HepG2 (cell line): ENCODE data around the gene CPM. TPM values are rescaled to one million over a fixed set of nuclear protein-coding genes. Genes with fewer than 3 reads are reported as not detected.

ENCODE experiments used
- ATF7-NPFF ChIP-seq: sonication (generic); formaldehyde crosslinking; IDR thresholded peaks from 2 replicates; pipeline ENCODE4 v1.8.1; 2023; ENCODE audit warnings: mild to moderate bottlenecking, low read depth, missing genetic modification reagents, moderate library complexity
- CHD2 ChIP-seq: IDR thresholded peaks from 2 replicates; pipeline ENCODE4 v1.6.1; 2011; ENCODE audit warnings: low read depth, low read length, improper control_type of control experiment
- DR1 ChIP-seq: sonication (generic); formaldehyde crosslinking; IDR thresholded peaks from 2 replicates; pipeline ENCODE4 v1.8.0; 2021; ENCODE audit warnings: mild to moderate bottlenecking, missing genetic modification reagents, inconsistent platforms
- EHMT2 ChIP-seq: fragments of 200-600 bp; sonication (generic); IDR thresholded peaks from 2 replicates; pipeline ENCODE4 v1.7.0; 2017; ENCODE audit warnings: antibody characterized with exemption, low read depth, low read length, borderline replicate concordance
- ELF3 ChIP-seq: IDR thresholded peaks from 2 replicates; pipeline ENCODE4 v1.6.1; 2016; ENCODE audit warnings: missing genetic modification reagents, missing compliant biosample characterization
- ERF ChIP-seq: IDR thresholded peaks from 2 replicates; pipeline ENCODE4 v1.6.1; 2018; ENCODE audit warnings: missing biosample characterization, missing genetic modification reagents
- HMG20A ChIP-seq: IDR thresholded peaks from 2 replicates; pipeline ENCODE4 v1.6.1; 2016; ENCODE audit warnings: borderline replicate concordance
- KDM5A ChIP-seq: fragments of 200-600 bp; sonication (generic); IDR thresholded peaks from 2 replicates; pipeline ENCODE4 v1.7.0; 2018; ENCODE audit warnings: antibody characterized with exemption, mild to moderate bottlenecking, low read length, borderline replicate concordance
- KMT2A ChIP-seq: sonication (generic); formaldehyde crosslinking; IDR thresholded peaks from 2 replicates; pipeline ENCODE4 v1.4.0; 2020; ENCODE audit warnings: missing genetic modification reagents
- PLRG1 ChIP-seq: fragments of 450-650 bp; conservative IDR thresholded peaks from 2 replicates; pipeline ENCODE4 v1.6.1; 2016
- RAD51 ChIP-seq: fragments of 450-650 bp; IDR thresholded peaks from 2 replicates; pipeline ENCODE4 v1.6.1; 2016; ENCODE audit warnings: borderline replicate concordance
- RARG ChIP-seq: sonication (generic); formaldehyde crosslinking; IDR thresholded peaks from 2 replicates; pipeline ENCODE4 v1.4.0; 2020; ENCODE audit warnings: low read depth, mild to moderate bottlenecking, missing genetic modification reagents
- SALL1 ChIP-seq: sonication (generic); formaldehyde crosslinking; IDR thresholded peaks from 2 replicates; pipeline ENCODE4 v1.8.0; 2022; ENCODE audit warnings: mild to moderate bottlenecking, missing genetic modification reagents
- SP140L ChIP-seq: sonication (generic); formaldehyde crosslinking; IDR thresholded peaks from 2 replicates; pipeline ENCODE4 v1.4.0; 2020; ENCODE audit warnings: missing genetic modification reagents, borderline replicate concordance
- SYNCRIP ChIP-seq: fragments of 200-400 bp; formaldehyde crosslinking; IDR thresholded peaks from 2 replicates; pipeline ENCODE4 v1.6.1; 2018; ENCODE audit warnings: mild to moderate bottlenecking, low read depth, low read length; ENCODE audit not compliant: insufficient read depth
- TAF1 ChIP-seq: sonication (generic); formaldehyde crosslinking; IDR thresholded peaks from 2 replicates; pipeline ENCODE4 v1.4.0; 2020; ENCODE audit warnings: missing genetic modification reagents
- TBX2 ChIP-seq: sonication (generic); formaldehyde crosslinking; IDR thresholded peaks from 2 replicates; pipeline ENCODE4 v1.5.0; 2020; ENCODE audit warnings: missing genetic modification reagents, mild to moderate bottlenecking, borderline replicate concordance
- YEATS2 ChIP-seq: sonication (generic); formaldehyde crosslinking; IDR thresholded peaks from 2 replicates; pipeline ENCODE4 v1.4.0; 2020; ENCODE audit warnings: missing genetic modification reagents, borderline replicate concordance
- ZBTB7A ChIP-seq: sonication (generic); formaldehyde crosslinking; IDR thresholded peaks from 2 replicates; pipeline ENCODE4 v1.8.0; 2022; ENCODE audit warnings: mild to moderate bottlenecking, missing genetic modification reagents
- ZFAT ChIP-seq: sonication (generic); formaldehyde crosslinking; conservative IDR thresholded peaks from 2 replicates; pipeline ENCODE4 v1.8.1; 2023; ENCODE audit warnings: missing genetic modification reagents, inconsistent platforms
- ZFP90 ChIP-seq: sonication (generic); formaldehyde crosslinking; IDR thresholded peaks from 2 replicates; pipeline ENCODE4 v1.8.0; 2022; ENCODE audit warnings: missing genetic modification reagents, mild to moderate bottlenecking, inconsistent platforms, borderline replicate concordance
- ZNF550 ChIP-seq: sonication (generic); formaldehyde crosslinking; IDR thresholded peaks from 2 replicates; pipeline ENCODE4 v1.4.0; 2020; ENCODE audit warnings: mild to moderate bottlenecking, missing genetic modification reagents, borderline replicate concordance
- ZNF552 ChIP-seq: sonication (generic); formaldehyde crosslinking; IDR thresholded peaks from 2 replicates; pipeline ENCODE4 v1.9.0; 2022; ENCODE audit warnings: missing genetic modification reagents, mild to moderate bottlenecking, borderline replicate concordance
- ZNF724P ChIP-seq: sonication (generic); formaldehyde crosslinking; IDR thresholded peaks from 2 replicates; pipeline ENCODE4 v1.8.0; 2022; ENCODE audit warnings: missing genetic modification reagents, borderline replicate concordance
- ZNF777 ChIP-seq: sonication (generic); formaldehyde crosslinking; IDR thresholded peaks from 2 replicates; pipeline ENCODE4 v1.4.0; 2020; ENCODE audit warnings: missing genetic modification reagents
- ZSCAN31 ChIP-seq: sonication (generic); formaldehyde crosslinking; IDR thresholded peaks from 2 replicates; pipeline ENCODE4 v1.5.0; 2020; ENCODE audit warnings: low read depth, mild to moderate bottlenecking, missing genetic modification reagents
- polyA plus RNA-seq, 8 experiments: library from polyadenylated mRNA; depleted of rRNA in 3 of 8; stranded (reverse) in 7 of 8; unstranded in 1 of 8; fragments of >200 nt; fragmentation: Illumina TruSeq in 4 of 8; extraction: Trizol in 4 of 8; gene quantifications; 2 replicates each; pipeline versions ENCODE4 v1.2.1 to v1.2.3, GENCODE V29; 2011 to 2016; ENCODE audit warnings: low read depth in 4 of 8, missing spikeins in 1 of 8, mixed read lengths in 1 of 8; ENCODE audit not compliant: insufficient read depth in 1 of 8
- total RNA-seq, 5 experiments: library from RNA; depleted of rRNA; stranded (reverse); fragments of >200 nt; fragmentation: Illumina TruSeq; extraction: Trizol; gene quantifications; 2 replicates each; pipeline ENCODE4 v1.2.3, GENCODE V29; 2016; ENCODE audit warnings: low read depth in 1 of 5
- TF ChIP-seq, protein P1 (sequence below): sonication (generic); formaldehyde crosslinking; IDR thresholded peaks from 2 replicates; pipeline ENCODE4 v1.8.1; 2023; ENCODE audit warnings: mild to moderate bottlenecking, moderate library complexity, missing genetic modification reagents
- TF ChIP-seq, protein P2 (sequence below): sonication (generic); IDR thresholded peaks from 2 replicates; pipeline ENCODE4 v1.6.1; 2016; ENCODE audit warnings: low read depth, borderline replicate concordance
- TF ChIP-seq, protein P3 (sequence below): sonication (generic); formaldehyde crosslinking; IDR thresholded peaks from 2 replicates; pipeline ENCODE4 v1.4.0; 2020; ENCODE audit warnings: missing genetic modification reagents

The CPM gene
- total and polyA plus RNA-seq, 2 of the 13 experiments (the other 11 are each of a cell fraction or from before 2014, with no cell fraction given): not detected

DNA sequence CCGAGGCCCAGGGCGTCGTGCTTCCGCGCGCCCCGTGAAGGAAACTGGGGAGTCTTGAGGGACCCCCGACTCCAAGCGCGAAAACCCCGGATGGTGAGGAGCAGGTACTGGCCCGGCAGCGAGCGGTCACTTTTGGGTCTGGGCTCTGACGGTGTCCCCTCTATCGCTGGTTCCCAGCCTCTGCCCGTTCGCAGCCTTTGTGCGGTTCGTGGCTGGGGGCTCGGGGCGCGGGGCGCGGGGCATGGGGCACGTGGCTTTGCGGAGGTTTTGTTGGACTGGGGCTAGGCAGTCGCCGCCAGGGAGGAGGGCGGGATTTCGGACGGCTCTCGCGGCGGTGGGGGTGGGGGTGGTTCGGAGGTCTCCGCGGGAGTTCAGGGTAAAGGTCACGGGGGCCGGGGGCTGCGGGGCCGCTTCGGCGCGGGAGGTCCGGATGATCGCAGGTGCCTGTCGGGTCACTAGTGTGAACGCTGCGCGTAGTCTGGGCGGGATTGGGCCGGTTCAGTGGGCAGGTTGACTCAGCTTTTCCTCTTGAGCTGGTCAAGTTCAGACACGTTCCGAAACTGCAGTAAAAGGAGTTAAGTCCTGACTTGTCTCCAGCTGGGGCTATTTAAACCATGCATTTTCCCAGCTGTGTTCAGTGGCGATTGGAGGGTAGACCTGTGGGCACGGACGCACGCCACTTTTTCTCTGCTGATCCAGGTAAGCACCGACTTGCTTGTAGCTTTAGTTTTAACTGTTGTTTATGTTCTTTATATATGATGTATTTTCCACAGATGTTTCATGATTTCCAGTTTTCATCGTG, 124.4 kb downstream of the CPM start (continued):
- TF ChIP-seq, protein P1, sequence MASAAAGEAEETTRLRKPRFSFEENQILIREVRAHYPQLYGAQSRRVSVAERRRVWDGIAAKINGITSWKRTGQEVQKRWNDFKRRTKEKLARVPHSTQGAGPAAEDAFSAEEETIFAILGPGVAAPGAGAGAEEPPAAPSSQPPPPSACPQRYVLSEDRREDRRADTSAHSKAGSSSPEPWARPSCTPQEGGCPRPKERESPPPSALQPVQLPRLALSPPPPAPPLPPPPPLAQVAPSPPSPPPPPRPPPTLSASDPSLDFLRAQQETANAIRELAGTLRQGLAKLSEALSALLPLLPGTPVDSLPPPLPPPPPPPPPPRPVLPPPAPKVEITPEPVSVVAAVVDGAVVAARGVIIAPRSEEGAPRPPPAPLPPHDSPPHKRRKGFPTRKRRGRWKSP (CRISPR knock-in tag): 0 out of 2 replicates have a peak, but pooled peaks have one; percentile 9
- no peak for TF ChIP-seq ZNF552 (CRISPR knock-in tag)
- peak; percentile 80 for TF ChIP-seq TAF1 (CRISPR knock-in tag)
- TF ChIP-seq SALL1: peak; percentile 70
- peak; percentile 14; the same call in 1 of the 2 replicates for TF ChIP-seq ZSCAN31 (CRISPR knock-in tag)
- peak; percentile 62 for TF ChIP-seq ZNF777 (CRISPR knock-in tag)
- no peak for TF ChIP-seq RARG (CRISPR knock-in tag)
- TF ChIP-seq, protein P2, sequence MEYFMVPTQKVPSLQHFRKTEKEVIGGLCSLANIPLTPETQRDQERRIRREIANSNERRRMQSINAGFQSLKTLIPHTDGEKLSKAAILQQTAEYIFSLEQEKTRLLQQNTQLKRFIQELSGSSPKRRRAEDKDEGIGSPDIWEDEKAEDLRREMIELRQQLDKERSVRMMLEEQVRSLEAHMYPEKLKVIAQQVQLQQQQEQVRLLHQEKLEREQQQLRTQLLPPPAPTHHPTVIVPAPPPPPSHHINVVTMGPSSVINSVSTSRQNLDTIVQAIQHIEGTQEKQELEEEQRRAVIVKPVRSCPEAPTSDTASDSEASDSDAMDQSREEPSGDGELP: peak; percentile 97
- no peak; the same call in 1 of the 2 replicates for TF ChIP-seq SP140L (CRISPR knock-in tag)
- peak; percentile 78 for TF ChIP-seq TBX2
- peak; percentile 47; the same call in 1 of the 2 replicates for TF ChIP-seq HMG20A (CRISPR knock-in tag)
- no peak for TF ChIP-seq SYNCRIP
- TF ChIP-seq ZFAT (CRISPR knock-in tag): no peak; the same call in 1 of the 2 replicates
- peak; percentile 47; the same call in 1 of the 2 replicates for TF ChIP-seq ZFP90
- TF ChIP-seq DR1 (CRISPR knock-in tag): peak; percentile 93
- TF ChIP-seq ZNF724P (CRISPR knock-in tag): 0 out of 2 replicates have a peak, but pooled peaks have one; percentile 70
- peak; percentile 21; the same call in 1 of the 2 replicates for TF ChIP-seq EHMT2
- peak; percentile 64; the same call in 1 of the 2 replicates for TF ChIP-seq ERF (CRISPR knock-in tag)
- TF ChIP-seq ZBTB7A: peak; percentile 22; the same call in 1 of the 2 replicates
- TF ChIP-seq ZNF550 (CRISPR knock-in tag): 0 out of 2 replicates have a peak, but pooled peaks have one; percentile 34
- no peak for TF ChIP-seq KDM5A
- TF ChIP-seq KMT2A (CRISPR knock-in tag): peak; percentile 61; the same call in 1 of the 2 replicates
- TF ChIP-seq YEATS2: peak; percentile 50
- no peak for TF ChIP-seq PLRG1
- TF ChIP-seq, protein P3, sequence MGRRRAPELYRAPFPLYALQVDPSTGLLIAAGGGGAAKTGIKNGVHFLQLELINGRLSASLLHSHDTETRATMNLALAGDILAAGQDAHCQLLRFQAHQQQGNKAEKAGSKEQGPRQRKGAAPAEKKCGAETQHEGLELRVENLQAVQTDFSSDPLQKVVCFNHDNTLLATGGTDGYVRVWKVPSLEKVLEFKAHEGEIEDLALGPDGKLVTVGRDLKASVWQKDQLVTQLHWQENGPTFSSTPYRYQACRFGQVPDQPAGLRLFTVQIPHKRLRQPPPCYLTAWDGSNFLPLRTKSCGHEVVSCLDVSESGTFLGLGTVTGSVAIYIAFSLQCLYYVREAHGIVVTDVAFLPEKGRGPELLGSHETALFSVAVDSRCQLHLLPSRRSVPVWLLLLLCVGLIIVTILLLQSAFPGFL: no peak
- peak; percentile 83 for TF ChIP-seq CHD2
- no peak for TF ChIP-seq RAD51
- no peak; the same call in 1 of the 2 replicates for TF ChIP-seq ELF3 (CRISPR knock-in tag)
- TF ChIP-seq ATF7-NPFF (CRISPR knock-in tag): peak; percentile 79; the same call in 1 of the 2 replicates
